OCI-LY3 (cell line): ENCODE data around the gene ROBO2.

Source experiments
- H2AFZ ChIP-seq: fragments of 200-600, 300-600 bp; shearing (Covaris generic); 2 replicates; pipeline ENCODE4 v1.6.0; 2014; ENCODE audit warnings: antibody characterized with exemption, low read depth, low read length
- H3K27ac ChIP-seq: fragments of 200-600, 300-600 bp; sonication (generic); 2 replicates; pipeline ENCODE4 v1.5.1; 2014; ENCODE audit warnings: mild to moderate bottlenecking, low read length, moderate library complexity, mixed read lengths
- H3K27me3 ChIP-seq: fragments of 200-600, 300-600 bp; sonication (generic); 2 replicates; pipeline ENCODE4 v1.6.1; 2014; ENCODE audit warnings: low read depth, low read length, mixed read lengths
- H3K36me3 ChIP-seq: fragments of 200-600, 300-600 bp; sonication (generic); replicated peaks from 2 replicates; pipeline ENCODE3; 2014; ENCODE audit warnings: low read depth, low read length, mixed read lengths
- H3K4me1 ChIP-seq: fragments of 300-600, 200-600 bp; sonication (generic); 2 replicates; pipeline ENCODE4 v1.6.1; 2014; ENCODE audit warnings: low read length, mixed read lengths
- H3K4me2 ChIP-seq: fragments of 200-600, 300-600 bp; sonication (generic); 2 replicates; pipeline ENCODE4 v1.6.1; 2014; ENCODE audit warnings: low read length, mixed read lengths
- H3K4me3 ChIP-seq: fragments of 300-600, 200-600 bp; sonication (generic); 2 replicates; pipeline ENCODE4 v1.5.1; 2014; ENCODE audit warnings: antibody characterized with exemption, mild to moderate bottlenecking, low read length, moderate library complexity
- H3K79me2 ChIP-seq: fragments of 300-600, 200-600 bp; shearing (Covaris generic); 2 replicates; pipeline ENCODE4 v1.6.1; 2014; ENCODE audit warnings: mild to moderate bottlenecking, low read length, mixed read lengths
- H3K9ac ChIP-seq: fragments of 300-600, 200-600 bp; shearing (Covaris generic); 2 replicates; pipeline ENCODE4 v1.6.0; 2014; ENCODE audit warnings: mild to moderate bottlenecking, low read length, moderate library complexity
- H3K9me3 ChIP-seq: fragments of 200-600, 300-600 bp; shearing (Covaris generic); 2 replicates; pipeline ENCODE4 v1.6.1; 2014; ENCODE audit warnings: low read length, mixed read lengths; ENCODE audit not compliant: insufficient read depth
- H4K20me1 ChIP-seq: fragments of 200-600, 300-600 bp; sonication (generic); 2 replicates; pipeline ENCODE4 v1.6.1; 2016; ENCODE audit warnings: low read length, mixed read lengths; ENCODE audit not compliant: insufficient read depth
- EZH2phosphoT487 ChIP-seq: fragments of 200-600 bp; shearing (Covaris generic); IDR thresholded peaks from 2 replicates; pipeline ENCODE4 v1.6.1; 2018; ENCODE audit warnings: antibody characterized with exemption, mixed run types, low read depth
- TF ChIP-seq, protein P1 (sequence below): fragments of 200-600, 300-600 bp; sonication (generic); IDR thresholded peaks from 2 replicates; pipeline ENCODE4 v1.5.1; 2014; ENCODE audit warnings: antibody characterized with exemption, low read length, low read depth

The ROBO2 gene

GRCh38 chr3:77096145-77096544 is 56.2 kb downstream of the ROBO2 start:
- Histone ChIP-seq H3K4me1 (no peaks in the 10 kb centered on the region), H3K36me3 (no peaks in the 10 kb centered on the region), H3K9ac (no peak overlapping the region), H3K4me2 (no peak overlapping the region), H2AFZ (no peak overlapping the region), H4K20me1 (no peaks in the 10 kb centered on the region), H3K4me3 (no peak overlapping the region), H3K9me3 (no peaks in the 10 kb centered on the region; the same call in 1 of the 2 replicates), H3K27me3 (no peaks in the 10 kb centered on the region), H3K79me2 (no peaks in the 10 kb centered on the region), H3K27ac (no peak overlapping the region)
- no peak for TF ChIP-seq EZH2phosphoT487
- TF ChIP-seq, protein P1, sequence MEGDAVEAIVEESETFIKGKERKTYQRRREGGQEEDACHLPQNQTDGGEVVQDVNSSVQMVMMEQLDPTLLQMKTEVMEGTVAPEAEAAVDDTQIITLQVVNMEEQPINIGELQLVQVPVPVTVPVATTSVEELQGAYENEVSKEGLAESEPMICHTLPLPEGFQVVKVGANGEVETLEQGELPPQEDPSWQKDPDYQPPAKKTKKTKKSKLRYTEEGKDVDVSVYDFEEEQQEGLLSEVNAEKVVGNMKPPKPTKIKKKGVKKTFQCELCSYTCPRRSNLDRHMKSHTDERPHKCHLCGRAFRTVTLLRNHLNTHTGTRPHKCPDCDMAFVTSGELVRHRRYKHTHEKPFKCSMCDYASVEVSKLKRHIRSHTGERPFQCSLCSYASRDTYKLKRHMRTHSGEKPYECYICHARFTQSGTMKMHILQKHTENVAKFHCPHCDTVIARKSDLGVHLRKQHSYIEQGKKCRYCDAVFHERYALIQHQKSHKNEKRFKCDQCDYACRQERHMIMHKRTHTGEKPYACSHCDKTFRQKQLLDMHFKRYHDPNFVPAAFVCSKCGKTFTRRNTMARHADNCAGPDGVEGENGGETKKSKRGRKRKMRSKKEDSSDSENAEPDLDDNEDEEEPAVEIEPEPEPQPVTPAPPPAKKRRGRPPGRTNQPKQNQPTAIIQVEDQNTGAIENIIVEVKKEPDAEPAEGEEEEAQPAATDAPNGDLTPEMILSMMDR: no peak

GRCh38 chr3:77096966-77097890 is 57.3 kb downstream of the ROBO2 start:
- Histone ChIP-seq H3K36me3 (no peaks in the 10 kb centered on the region), H3K4me1 (no peaks in the 10 kb centered on the region), H4K20me1 (no peaks in the 10 kb centered on the region), H3K9me3 (no peaks in the 10 kb centered on the region; the same call in 1 of the 2 replicates), H3K4me2 (no peak overlapping the region), H3K27ac (no peak overlapping the region), H3K79me2 (no peaks in the 10 kb centered on the region), H3K4me3 (no peak overlapping the region), H3K27me3 (no peaks in the 10 kb centered on the region), H2AFZ (no peak overlapping the region; the same call in 1 of the 2 replicates), H3K9ac (no peak overlapping the region)
- TF ChIP-seq, protein P1: no peak
- TF ChIP-seq EZH2phosphoT487: no peak

DNA sequence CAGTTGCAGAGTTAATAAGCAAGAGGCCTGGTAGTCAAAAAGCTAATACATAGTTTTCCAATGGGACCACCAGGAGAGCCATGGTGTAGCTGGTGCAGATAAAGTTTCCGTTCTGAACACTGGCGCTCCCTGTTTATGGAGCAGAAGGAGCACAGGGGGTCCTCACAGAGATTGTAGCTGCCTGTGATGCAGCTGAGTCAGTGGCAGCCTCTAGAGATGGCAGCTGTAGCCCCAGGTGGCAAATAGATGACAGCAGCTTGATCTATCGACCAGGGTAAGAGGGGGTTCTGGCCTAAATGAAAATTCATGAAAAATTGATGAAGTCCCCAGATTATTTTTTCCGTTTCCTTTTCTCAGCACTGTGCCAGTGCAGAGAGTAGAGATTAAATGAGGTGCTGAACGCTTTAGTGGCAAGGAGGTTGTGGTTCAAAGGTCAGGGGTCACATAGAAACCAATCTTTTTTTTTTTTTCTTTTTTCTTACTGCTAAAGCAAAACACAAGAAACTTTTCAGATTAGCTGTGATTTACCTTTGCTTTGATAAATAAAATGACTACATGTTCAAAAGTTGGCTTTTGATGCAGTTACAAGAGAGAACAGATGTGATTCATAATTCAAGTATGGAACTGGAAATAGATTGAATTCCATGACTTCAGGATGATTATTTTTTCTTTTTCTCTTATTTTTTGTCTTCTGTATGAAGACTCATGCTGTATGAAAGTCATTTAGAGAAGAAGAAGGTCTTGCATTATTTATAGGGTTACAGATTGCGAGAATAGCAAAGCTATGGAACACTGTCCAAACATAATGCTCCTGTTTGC is 63.3 kb downstream of the ROBO2 start:
- H3K9ac ChIP-seq: no peak overlapping the region
- no peak overlapping the region for H3K27ac ChIP-seq
- no peaks in the 10 kb centered on the region for H3K79me2 ChIP-seq
- no peaks in the 10 kb centered on the region; the same call in 1 of the 2 replicates for H3K9me3 ChIP-seq
- TF ChIP-seq, protein P1: no peak
- no peak for TF ChIP-seq EZH2phosphoT487
- no peak overlapping the region for H3K4me3 ChIP-seq
- no peaks in the 10 kb centered on the region for H3K4me1 ChIP-seq
- H4K20me1 ChIP-seq: no peaks in the 10 kb centered on the region
- no peaks in the 10 kb centered on the region for H3K36me3 ChIP-seq
- H2AFZ ChIP-seq: no peak overlapping the region
- H3K27me3 ChIP-seq: no peaks in the 10 kb centered on the region
- no peak overlapping the region for H3K4me2 ChIP-seq

- Histone ChIP-seq H3K9me3 (no peaks in the 10 kb centered on the region; the same call in 1 of the 2 replicates), H3K4me1 (no peaks in the 10 kb centered on the region), H3K27ac (no peak overlapping the region), H3K4me2 (peak overlapping the region; percentile 10; the same call in 1 of the 2 replicates), H3K79me2 (no peaks in the 10 kb centered on the region), H3K9ac (no peak overlapping the region), H4K20me1 (no peaks in the 10 kb centered on the region), H3K36me3 (no peaks in the 10 kb centered on the region), H3K4me3 (0 out of 2 replicates have a peak overlapping the region, but pooled peaks have one; percentile 7), H3K27me3 (no peaks in the 10 kb centered on the region), H2AFZ (peak overlapping the region; percentile 48)
- TF ChIP-seq, protein P1: no peak
- TF ChIP-seq EZH2phosphoT487: no peak
These were observed 82.8 kb downstream of the ROBO2 start for GRCh38 chr3:77122652-77123051.
